Measurements from ENCODE around the gene TVP23A.
A peak's percentile ranks its signal among the peaks of the same experiment; 100 is the strongest.

TVP23A gene

DNA sequence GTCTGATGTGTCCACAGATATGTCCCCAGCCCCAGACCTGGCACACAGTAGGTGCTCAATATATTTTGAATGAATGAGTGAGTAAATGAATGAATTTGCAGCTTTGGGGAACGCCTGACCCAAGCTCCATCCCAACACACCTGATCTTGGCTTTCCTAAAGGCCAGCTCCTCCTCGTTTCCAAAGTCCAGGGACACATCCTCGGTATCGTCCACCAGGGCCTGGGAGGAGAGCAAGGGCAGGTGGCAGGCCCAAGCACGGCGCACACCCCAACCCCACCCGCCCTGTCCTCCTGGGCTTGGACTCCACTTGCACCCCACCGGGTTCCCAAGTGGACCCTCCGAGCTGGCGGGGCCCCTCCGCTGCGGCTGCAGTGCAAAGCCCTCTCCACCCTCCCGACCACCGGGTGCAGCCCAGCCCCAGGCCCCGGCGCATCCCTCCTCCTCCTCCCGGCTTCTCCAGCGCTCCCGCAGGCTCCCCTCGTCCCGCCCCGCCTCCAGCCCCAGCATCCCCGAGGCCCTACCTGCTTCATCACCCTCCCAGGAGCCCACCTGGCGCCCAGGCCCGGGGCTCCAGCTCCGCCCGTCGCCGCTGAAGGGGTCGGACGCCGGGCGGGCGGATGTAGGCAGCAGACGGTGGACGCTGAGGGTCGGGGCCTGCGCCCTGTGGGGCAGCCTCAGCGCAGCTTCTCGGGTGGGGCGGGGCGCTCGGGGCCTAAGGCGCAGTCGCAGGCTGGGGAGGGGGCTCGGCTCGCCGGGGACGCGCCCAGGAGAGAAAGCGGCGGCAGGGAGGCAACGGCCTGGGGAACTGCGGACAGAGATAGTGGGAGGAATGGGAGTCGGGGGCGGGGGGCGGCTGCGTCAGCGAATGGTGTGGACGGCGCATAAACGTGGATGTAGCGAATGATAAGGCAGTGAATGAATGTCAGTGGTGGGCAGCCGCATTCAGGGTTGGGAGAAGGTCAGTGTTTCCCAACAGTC, at the start of gene TVP23A:
TVP23A (minus strand) TSS at position 832 of the 979 bp plus-strand sequence; CDS start at position 531, 301 bp downstream.
- POLR2A ChIA-PET = no interaction called here
- TF ChIP-seq, protein P1, sequence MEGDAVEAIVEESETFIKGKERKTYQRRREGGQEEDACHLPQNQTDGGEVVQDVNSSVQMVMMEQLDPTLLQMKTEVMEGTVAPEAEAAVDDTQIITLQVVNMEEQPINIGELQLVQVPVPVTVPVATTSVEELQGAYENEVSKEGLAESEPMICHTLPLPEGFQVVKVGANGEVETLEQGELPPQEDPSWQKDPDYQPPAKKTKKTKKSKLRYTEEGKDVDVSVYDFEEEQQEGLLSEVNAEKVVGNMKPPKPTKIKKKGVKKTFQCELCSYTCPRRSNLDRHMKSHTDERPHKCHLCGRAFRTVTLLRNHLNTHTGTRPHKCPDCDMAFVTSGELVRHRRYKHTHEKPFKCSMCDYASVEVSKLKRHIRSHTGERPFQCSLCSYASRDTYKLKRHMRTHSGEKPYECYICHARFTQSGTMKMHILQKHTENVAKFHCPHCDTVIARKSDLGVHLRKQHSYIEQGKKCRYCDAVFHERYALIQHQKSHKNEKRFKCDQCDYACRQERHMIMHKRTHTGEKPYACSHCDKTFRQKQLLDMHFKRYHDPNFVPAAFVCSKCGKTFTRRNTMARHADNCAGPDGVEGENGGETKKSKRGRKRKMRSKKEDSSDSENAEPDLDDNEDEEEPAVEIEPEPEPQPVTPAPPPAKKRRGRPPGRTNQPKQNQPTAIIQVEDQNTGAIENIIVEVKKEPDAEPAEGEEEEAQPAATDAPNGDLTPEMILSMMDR (IDR thresholded peaks at IDR 0.05; ENCODE audit: insufficient read depth, low read length, missing control alignments) = no peak
- DNase-seq (ENCODE audit: low read depth, low spot score) = no peak
- CTCF ChIA-PET = no interaction called here
- H3K4me3 ChIP-seq (ENCODE audit: low read depth, low read length) = no peak within 1 kb of the TSS

DNA sequence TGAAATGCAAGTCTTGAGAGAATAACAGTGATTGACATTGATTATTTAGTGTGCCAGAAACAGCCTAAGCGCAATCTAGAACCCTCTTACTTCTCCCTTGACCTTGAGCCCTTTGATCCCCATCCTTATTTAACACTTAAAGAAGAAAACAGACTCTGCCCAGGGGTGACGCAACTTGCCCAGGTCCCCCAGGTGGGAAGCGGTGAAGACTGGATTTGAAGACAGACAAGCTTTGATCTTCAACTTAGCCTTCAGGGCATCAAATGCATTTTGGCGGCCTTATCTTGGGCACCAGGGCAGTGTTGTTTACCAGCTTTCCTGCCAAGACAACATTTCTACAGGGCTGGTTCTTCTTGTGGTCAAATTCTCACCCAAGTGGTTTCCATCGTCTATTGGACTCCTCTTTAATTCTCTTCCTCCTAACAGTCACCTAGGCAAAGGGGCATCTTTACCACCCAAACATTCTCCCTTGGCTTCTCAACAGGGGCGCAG, 49.6 kb upstream of the TVP23A start:
- TF ChIP-seq, protein P1 (IDR thresholded peaks at IDR 0.05; ENCODE audit: insufficient read depth, low read length, missing control alignments) = no peak
- DNase-seq (ENCODE audit: low read depth, low spot score) = no peak
- no peak overlapping the region for H3K4me3 ChIP-seq (ENCODE audit: low read depth, low read length)
- POLR2A ChIA-PET = no interaction called here
- CTCF ChIA-PET = no interaction called here

DNA sequence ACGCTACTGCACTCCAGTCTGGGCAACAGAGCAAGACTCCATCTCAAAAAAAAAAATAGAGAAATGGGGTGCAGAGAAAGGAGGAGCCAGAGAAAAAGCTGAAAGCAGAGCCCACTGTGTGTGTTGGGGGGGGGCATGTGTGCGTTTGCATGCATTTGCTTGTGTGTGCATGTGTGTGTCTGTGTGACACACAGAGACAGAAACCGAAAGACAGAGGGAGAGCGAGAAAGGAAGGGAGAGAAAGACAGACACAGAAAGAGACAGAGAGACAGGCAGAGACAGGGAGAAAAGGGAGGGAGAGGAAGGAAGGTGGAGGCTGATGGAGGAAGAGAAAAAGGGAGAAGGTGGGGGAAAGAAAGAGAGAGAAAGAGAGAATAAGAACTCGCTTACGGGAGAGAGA, 48.6 kb upstream of the TVP23A start:
- ChIA-PET CTCF (no interaction called here), POLR2A (no interaction called here)
- no peak overlapping the region for H3K4me3 ChIP-seq (ENCODE audit: low read depth, low read length)
- no peak for DNase-seq (ENCODE audit: low read depth, low spot score)
- TF ChIP-seq, protein P1 (IDR thresholded peaks at IDR 0.05; ENCODE audit: insufficient read depth, low read length, missing control alignments) = no peak

DNA sequence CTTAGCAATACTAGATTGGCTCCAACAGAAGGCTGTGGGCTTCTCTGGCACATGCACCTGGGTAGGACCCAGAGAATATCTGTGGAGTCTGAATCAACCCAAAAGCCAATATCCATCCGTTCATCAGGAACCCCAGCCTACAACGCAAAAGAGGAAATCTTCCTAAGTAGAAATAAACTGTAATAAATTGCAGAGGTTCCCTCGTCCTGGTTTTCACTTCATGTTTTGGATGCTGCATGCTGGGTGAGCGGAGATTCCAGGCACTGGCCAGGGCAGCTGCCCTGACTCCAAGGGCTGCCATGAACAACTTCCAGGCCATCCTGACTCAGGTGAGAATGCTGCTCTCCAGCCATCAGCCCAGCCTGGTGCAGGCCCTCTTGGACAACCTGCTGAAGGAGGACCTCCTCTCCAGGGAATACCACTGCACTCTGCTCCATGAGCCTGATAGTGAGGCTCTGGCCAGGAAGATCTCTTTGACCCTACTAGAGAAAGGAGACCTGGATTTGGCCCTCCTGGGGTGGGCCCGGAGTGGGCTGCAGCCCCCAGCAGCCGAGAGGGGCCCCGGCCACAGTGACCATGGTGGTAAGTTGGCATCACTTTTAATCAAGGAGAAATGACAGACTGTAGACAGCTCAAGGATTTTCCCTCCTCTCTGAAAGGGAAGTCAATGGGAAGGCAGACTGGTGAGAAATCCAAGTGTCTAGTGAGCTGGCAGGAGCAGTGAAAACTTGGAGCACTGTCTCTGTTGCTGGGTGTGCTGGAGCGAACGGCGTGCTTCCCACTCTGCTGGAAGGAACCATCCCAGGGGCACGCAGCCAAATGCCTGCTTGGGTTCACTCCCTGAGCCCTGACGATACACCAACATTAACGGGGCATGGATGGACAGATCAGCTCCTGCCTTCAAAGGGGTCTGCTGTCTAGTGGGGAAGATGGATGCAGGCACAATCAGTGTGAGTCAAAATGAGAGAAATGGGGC, 47.7 kb upstream of the TVP23A start:
- ChIA-PET POLR2A (no interaction called here), CTCF (no interaction called here)
- TF ChIP-seq, protein P1 (IDR thresholded peaks at IDR 0.05; ENCODE audit: insufficient read depth, low read length, missing control alignments) = no peak
- no peak overlapping the region for H3K4me3 ChIP-seq (ENCODE audit: low read depth, low read length)
- no peak for DNase-seq (ENCODE audit: low read depth, low spot score)

DNA sequence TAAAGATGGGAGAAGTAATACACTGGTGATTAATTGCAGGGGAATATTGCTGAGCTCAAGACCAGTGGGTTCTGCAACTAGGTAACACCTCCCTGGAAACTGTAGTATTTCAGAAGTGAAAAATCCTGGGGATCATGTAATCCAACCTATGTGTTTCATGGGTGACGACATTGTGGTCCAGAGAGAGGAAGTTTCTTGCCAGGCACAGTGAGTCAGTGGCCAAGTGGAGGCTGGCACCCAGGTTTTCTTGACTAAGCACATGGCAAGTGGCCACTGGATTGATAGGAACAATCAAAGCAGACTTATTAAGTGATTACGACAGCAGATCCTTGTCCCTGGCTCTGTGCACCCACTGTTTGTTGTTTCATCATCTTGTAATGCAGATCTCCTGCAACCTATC, 43.8 kb upstream of the TVP23A start:
- ChIA-PET POLR2A (interaction anchor here (0.6 kb wide), 1 partner anchor 1934 kb away, joined by 6 read pairs; no protein-coding TSS in a partner anchor), CTCF (no interaction called here)
- DNase-seq (ENCODE audit: low read depth, low spot score) = peak; percentile 5
- TF ChIP-seq, protein P1 (IDR thresholded peaks at IDR 0.05; ENCODE audit: insufficient read depth, low read length, missing control alignments) = no peak
- no peak overlapping the region for H3K4me3 ChIP-seq (ENCODE audit: low read depth, low read length)

All from AG04449 (cell line).